Esophagus squamous epithelium (tissue), 5 donors: ENCODE results near the gene HSDL2. TPM values are rescaled to one million over a fixed set of nuclear protein-coding genes. Genes with fewer than 3 reads are reported as not detected.

Experiments used
- DNase-seq: peaks from one replicate; lab custom pipeline; 2025; lab: John Stamatoyannopoulos, UW
- H3K27ac ChIP-seq, 4 donors: fragments of 200-600 bp; sonication (generic); one replicate each; pipeline ENCODE4 v1.5.1; 2016 to 2019; ENCODE audit warnings: mild to moderate bottlenecking in 1 of 4
- H3K27me3 ChIP-seq, 4 donors: fragments of 200-600 bp; sonication (generic); 1 replicate in 3 of 4; 2 replicates in 1 of 4; pipeline versions ENCODE4 v1.5.1 to v1.6.0; 2017 to 2021; ENCODE audit warnings: antibody characterized with exemption in 1 of 4
- H3K36me3 ChIP-seq, 3 donors: fragments of 200-600 bp; sonication (generic); one replicate each; pipeline ENCODE4 v1.5.1; 2016 to 2019
- H3K4me1 ChIP-seq, 3 donors: fragments of 200-600 bp; sonication (generic); one replicate each; pipeline ENCODE4 v1.5.1; 2017 to 2019
- H3K4me3 ChIP-seq, 4 donors: fragments of 200-600 bp; sonication (generic); 1 replicate in 3 of 4; 2 replicates in 1 of 4; pipeline ENCODE4 v1.5.1; 2016 to 2019; ENCODE audit warnings: mild to moderate bottlenecking in 2 of 4, moderate library complexity in 1 of 4
- H3K9me3 ChIP-seq, 3 donors: fragments of 200-600 bp; sonication (generic); one replicate each; pipeline ENCODE4 v1.5.1; 2016 to 2019
- CTCF ChIP-seq, 6 experiments: fragments of 450-650 bp in 4 of 6; fragments of 200-600 bp in 2 of 6; sonication (generic) in 2 of 6; IDR thresholded peaks; one replicate each; pipeline ENCODE4 v1.5.1; 2016 to 2019; ENCODE audit warnings: antibody characterized with exemption in 6 of 6, mild to moderate bottlenecking in 4 of 6, moderate library complexity in 4 of 6
- POLR2A ChIP-seq, 4 donors: fragments of 450-650 bp; IDR thresholded peaks; one replicate each; pipeline ENCODE4 v1.6.1; 2017; ENCODE audit warnings: antibody characterized with exemption in 4 of 4, mild to moderate bottlenecking in 4 of 4, moderate library complexity in 3 of 4
- WGBS, 2 donors: methylation state at CpG; one replicate each; pipeline ENCODE4 v1.1.5; 2018; 5-methylcytosine and 5-hydroxymethylcytosine counted together
- intact Hi-C: fragments of 100-400 bp; cut with DNase I; formaldehyde crosslinking; loops from one replicate; pipeline ENCODE4 v1.15.0; 2022
- total RNA-seq, 4 donors: library from RNA; depleted of rRNA; stranded (reverse); fragments of >200 nt; gene quantifications; one replicate each; pipeline ENCODE4 v1.1.0, GENCODE V29; 2016
- donor health status: DM: yes; HTN: yes; CAD: no.

The HSDL2 gene
- total RNA-seq, 4 donors from 2014 or later: 18.5 to 49.4 (median 36.0) TPM

- intact Hi-C loops: no loop called here
Measured at GRCh38 chr9:112434487-112434886, 54.6 kb downstream of the HSDL2 start.

DNA sequence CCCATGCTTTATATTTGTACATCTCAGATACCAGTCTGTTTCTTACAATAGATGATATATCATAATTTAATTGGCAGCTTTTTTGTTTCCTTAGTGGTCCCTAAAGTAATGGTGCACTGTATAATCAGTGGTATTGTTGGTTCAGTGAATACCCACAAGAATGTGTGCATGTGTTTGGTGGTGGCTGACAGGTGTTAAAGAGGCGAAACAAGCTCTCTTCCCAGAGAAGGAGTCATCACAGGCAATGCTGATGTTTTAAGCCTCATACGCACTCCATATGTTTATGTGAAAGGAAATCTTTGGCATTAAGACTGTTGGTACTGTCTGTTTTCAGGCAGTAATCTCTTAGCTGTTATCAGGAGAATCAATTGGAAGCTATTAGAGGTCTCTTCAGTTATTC lies 57.5 kb downstream of the HSDL2 start:
- Histone ChIP-seq H3K9me3 (no peaks in the 10 kb centered on the region), H3K4me3 (no peak overlapping the region), H3K36me3 (peaks cover 0 to 44% (median 0%) of the 10 kb centered on the region in 3 donors), H3K27me3 (no peaks in the 10 kb centered on the region), H3K27ac (no peak overlapping the region), H3K4me1 (peaks cover 0 to 25% (median 0%) of the 10 kb centered on the region in 3 donors)
- DNase-seq: no peak
- TF ChIP-seq POLR2A (IDR thresholded peaks at IDR 0.05): no peak
- TF ChIP-seq CTCF (IDR thresholded peaks at IDR 0.05): no peak
- intact Hi-C loops: no loop called here
- 93 to 100% methylated on average over 2 of the region's 2 CpGs for WGBS, 2 donors

More at GRCh38 chr9:112434487-112434886, 54.6 kb downstream of the HSDL2 start:
- TF ChIP-seq CTCF (IDR thresholded peaks at IDR 0.05): no peak
- no peak for TF ChIP-seq POLR2A (IDR thresholded peaks at IDR 0.05)
- no peak overlapping the region for H3K4me3 ChIP-seq
- no peak for DNase-seq
- peak overlapping the region in 1 of 4 donors; percentile 25 for H3K27ac ChIP-seq
- H3K36me3 ChIP-seq: peaks cover 0 to 36% (median 0%) of the 10 kb centered on the region in 3 donors
- H3K9me3 ChIP-seq: no peaks in the 10 kb centered on the region
- H3K4me1 ChIP-seq: peaks cover 0 to 22% (median 0%) of the 10 kb centered on the region in 3 donors
- 94 to 100% methylated on average over 1 of the region's 1 CpG for WGBS, 2 donors
- no peaks in the 10 kb centered on the region for H3K27me3 ChIP-seq

- Histone ChIP-seq H3K36me3 (peaks cover 0 to 41% (median 0%) of the 10 kb centered on the region in 3 donors), H3K27me3 (no peaks in the 10 kb centered on the region), H3K4me1 (peaks cover 0 to 12% (median 0%) of the 10 kb centered on the region in 3 donors), H3K27ac (no peak overlapping the region), H3K4me3 (no peak overlapping the region), H3K9me3 (no peaks in the 10 kb centered on the region)
- WGBS, 2 donors: 87 to 100% methylated on average over 2 of the region's 2 CpGs
- TF ChIP-seq POLR2A (IDR thresholded peaks at IDR 0.05): no peak
- TF ChIP-seq CTCF (IDR thresholded peaks at IDR 0.05): no peak
- DNase-seq: no peak
- intact Hi-C loops: no loop called here
Measured at GRCh38 chr9:112439171-112439570, 59.3 kb downstream of the HSDL2 start.

DNA sequence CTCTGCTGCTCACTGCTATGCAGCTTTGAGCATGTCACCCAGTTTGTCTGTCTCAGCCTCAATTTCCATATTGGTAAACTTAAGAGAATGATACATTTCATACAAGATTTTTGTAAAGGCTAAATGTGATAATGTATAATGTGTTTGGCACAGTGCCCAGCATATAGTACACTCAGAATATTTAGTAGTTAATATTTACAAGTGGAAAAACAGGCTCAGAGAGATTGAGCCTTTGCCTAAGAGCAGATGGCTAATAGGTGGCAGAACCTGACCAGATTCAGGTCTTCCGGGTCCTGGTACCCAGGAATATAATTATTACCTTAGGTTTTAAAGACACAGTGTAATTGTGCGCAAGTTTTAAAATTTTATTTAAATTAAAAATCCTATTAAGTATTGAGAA lies 59.9 kb downstream of the HSDL2 start:
- TF ChIP-seq POLR2A (IDR thresholded peaks at IDR 0.05) (no peak), CTCF (IDR thresholded peaks at IDR 0.05) (no peak)
- Histone ChIP-seq H3K4me3 (no peak overlapping the region), H3K4me1 (peaks cover 0 to 7% (median 0%) of the 10 kb centered on the region in 3 donors), H3K36me3 (peaks cover 0 to 44% (median 0%) of the 10 kb centered on the region in 3 donors), H3K9me3 (no peaks in the 10 kb centered on the region), H3K27ac (peak overlapping the region in 1 of 4 donors; percentile 10), H3K27me3 (no peaks in the 10 kb centered on the region)
- intact Hi-C loops: no loop called here
- DNase-seq: no peak
- WGBS, 2 donors: 83 to 94% methylated on average over 2 of the region's 2 CpGs

- Histone ChIP-seq H3K4me1 (peaks cover 0 to 25% (median 4%) of the 10 kb centered on the region in 3 donors), H3K27ac (no peak overlapping the region), H3K9me3 (no peaks in the 10 kb centered on the region), H3K27me3 (no peaks in the 10 kb centered on the region), H3K36me3 (peaks cover 0 to 54% (median 0%) of the 10 kb centered on the region in 3 donors), H3K4me3 (no peak overlapping the region)
- DNase-seq: no peak
- TF ChIP-seq CTCF (IDR thresholded peaks at IDR 0.05): peak in 5 of 6 experiments; percentile 20 to 57 (median 35)
- no peak for TF ChIP-seq POLR2A (IDR thresholded peaks at IDR 0.05)
- intact Hi-C loops: no loop called here
Measured at GRCh38 chr9:112443200-112443599, 63.3 kb downstream of the HSDL2 start.
